Fibroblast of skin of right quadriceps (primary cell): ENCODE results near the gene LAMA2.

Experiments used
- DNase-seq: peaks from one replicate; pipeline ENCODE4 v3.0.0-alpha.2; 2013

The LAMA2 gene

GRCh38 chr6:128882991-128883611, at the start of gene LAMA2:
LAMA2 (plus strand) TSS chr6:128883138; CDS start chr6:128883246, 108 bp downstream.
- peak; percentile 69 for DNase-seq

GRCh38 chr6:128836761-128837160, 46.2 kb upstream of the LAMA2 start:
- no peak for DNase-seq

GRCh38 chr6:128841518-128841917, 41.4 kb upstream of the LAMA2 start:
- no peak for DNase-seq

- no peak for DNase-seq
Measured at GRCh38 chr6:128844598-128844997, 38.3 kb upstream of the LAMA2 start.

GRCh38 chr6:128847431-128848210, 35.3 kb upstream of the LAMA2 start:
- DNase-seq, result no peak

- DNase-seq, result no peak
Measured at GRCh38 chr6:128848212-128848935, 34.6 kb upstream of the LAMA2 start.

GRCh38 chr6:128855581-128856085, 27.3 kb upstream of the LAMA2 start:
- DNase-seq, result no peak

- DNase-seq, result no peak
Measured at GRCh38 chr6:128857806-128858205, 25.1 kb upstream of the LAMA2 start.

GRCh38 chr6:128860782-128861181, 22.2 kb upstream of the LAMA2 start:
- DNase-seq, result no peak

GRCh38 chr6:128863983-128864382, 19.0 kb upstream of the LAMA2 start:
- no peak for DNase-seq

- DNase-seq, result no peak
Measured at GRCh38 chr6:128870746-128871145, 12.2 kb upstream of the LAMA2 start.

GRCh38 chr6:128874863-128875262, 8.1 kb upstream of the LAMA2 start:
- DNase-seq, result no peak

GRCh38 chr6:128882560-128882959, 378 bp upstream of the LAMA2 start:
- no peak for DNase-seq

GRCh38 chr6:128883906-128884305, 968 bp downstream of the LAMA2 start:
- no peak for DNase-seq

- DNase-seq, result no peak
Measured at GRCh38 chr6:128885381-128885780, 2.4 kb downstream of the LAMA2 start.

- no peak for DNase-seq
Measured at GRCh38 chr6:128886706-128887105, 3.8 kb downstream of the LAMA2 start.

- no peak for DNase-seq
Measured at GRCh38 chr6:128888444-128889175, 5.7 kb downstream of the LAMA2 start.

- DNase-seq, result no peak
Measured at GRCh38 chr6:128889870-128890269, 6.9 kb downstream of the LAMA2 start.

- DNase-seq, result no peak
Measured at GRCh38 chr6:128892079-128892478, 9.1 kb downstream of the LAMA2 start.

GRCh38 chr6:128899341-128900050, 16.6 kb downstream of the LAMA2 start:
- peak; percentile 52 for DNase-seq

GRCh38 chr6:128903715-128904114, 20.8 kb downstream of the LAMA2 start:
- no peak for DNase-seq

- DNase-seq, result no peak
Measured at GRCh38 chr6:128914051-128914450, 31.1 kb downstream of the LAMA2 start.
